Psoas muscle (tissue), 8 donors: ENCODE measurements around the gene MLIP. TPM values are rescaled to one million over a fixed set of nuclear protein-coding genes. Genes with fewer than 3 reads are reported as not detected.

Experiments used
- ATAC-seq, 4 donors: fragments of 200-7000 bp; cut with Tn5 transposase; one replicate each; pipeline ENCODE4 v1.9.1; 2020; ENCODE audit warnings: moderate library complexity in 3 of 4, mild to moderate bottlenecking in 2 of 4
- DNase-seq, 2 donors: peaks; one replicate each; pipeline ENCODE4 v3.0.0-alpha.2; 2020
- H3K27ac ChIP-seq: fragments of 200-600 bp; one replicate; pipeline ENCODE4 v1.8.0; 2022
- H3K27me3 ChIP-seq, 3 donors: fragments of 200-600 bp in 1 of 3; one replicate each; pipeline versions ENCODE4 v1.6.1 to v1.8.0; 2013 to 2022; ENCODE audit warnings: low read length in 2 of 3, mild to moderate bottlenecking in 2 of 3, moderate library complexity in 1 of 3; ENCODE audit not compliant: insufficient read depth in 3 of 3
- H3K36me3 ChIP-seq, 2 donors: fragments of 200-600 bp in 1 of 2; one replicate each; pipeline versions ENCODE4 v1.6.1 to v1.8.0; 2013 to 2022; ENCODE audit warnings: low read depth in 1 of 2, mild to moderate bottlenecking in 1 of 2, moderate library complexity in 1 of 2; ENCODE audit not compliant: insufficient read depth in 1 of 2
- H3K4me1 ChIP-seq: fragments of 200-600 bp; one replicate; pipeline ENCODE4 v1.8.0; 2022
- H3K4me3 ChIP-seq: fragments of 200-600 bp; one replicate; pipeline ENCODE4 v1.8.0; 2022; ENCODE audit warnings: mild to moderate bottlenecking
- H3K9me3 ChIP-seq: fragments of 200-600 bp; one replicate; pipeline ENCODE4 v1.8.0; 2022
- WGBS, 3 donors: extraction: QIAGEN DNeasy Blood & Tissue Kit; methylation state at CpG; one replicate each; pipeline versions ENCODE4 v1.1.6 to v1.1.7; 2013; 5-methylcytosine and 5-hydroxymethylcytosine counted together
- intact Hi-C, 2 donors: fragments of 100-400 bp; cut with DNase I; formaldehyde crosslinking; loops; one replicate each; pipeline versions ENCODE4 v1.11.0 to v1.14.2; 2022
- polyA plus RNA-seq, 3 donors: library from polyadenylated mRNA; stranded (reverse); fragments of 200-250 nt; gene quantifications; one replicate each; pipeline ENCODE4 v1.2.3, GENCODE V29; 2013
- total RNA-seq, 4 donors: library from RNA; stranded (reverse); fragmentation: NEBNext Ultra II Directional in 2 of 4; extraction: Animal tissue kit (Norgen Biotek cat#: 25700) in 2 of 4; gene quantifications; one replicate each; pipeline versions ENCODE4 v1.2.1 to v1.2.4, GENCODE V29; 2021 to 2023
- TF ChIP-seq, protein P1 (sequence below): fragments of 200-600 bp; IDR thresholded peaks from one replicate; pipeline ENCODE4 v1.8.0; 2022; ENCODE audit warnings: antibody characterized with exemption
- donor health status: healthy with polysubstance abuse.
- donor health status: DM: no; HTN: no; CAD: no; lungs with moderate emphysema.
- donor health status: Bipolar disorder and iron deficiency.
- donor health status: healthy.
- donor health status: DM: yes; HTN: yes; CAD: no.
- donor health status: DM: no; HTN: no; CAD: no.
- donor health status: DM: no; HTN: no; CAD: no.
- donor health status: DM: yes; HTN: yes; CAD: no.

The MLIP gene
- total and polyA plus RNA-seq, 7 donors, result 51.5 to 365 (median 163) TPM

- intact Hi-C loops, result no loop called here
- Histone ChIP-seq H3K4me3 (no peak overlapping the region), H3K27ac (no peak overlapping the region)
These were observed 16.9 kb upstream of the MLIP start for GRCh38 chr6:54094293-54094692.

DNA sequence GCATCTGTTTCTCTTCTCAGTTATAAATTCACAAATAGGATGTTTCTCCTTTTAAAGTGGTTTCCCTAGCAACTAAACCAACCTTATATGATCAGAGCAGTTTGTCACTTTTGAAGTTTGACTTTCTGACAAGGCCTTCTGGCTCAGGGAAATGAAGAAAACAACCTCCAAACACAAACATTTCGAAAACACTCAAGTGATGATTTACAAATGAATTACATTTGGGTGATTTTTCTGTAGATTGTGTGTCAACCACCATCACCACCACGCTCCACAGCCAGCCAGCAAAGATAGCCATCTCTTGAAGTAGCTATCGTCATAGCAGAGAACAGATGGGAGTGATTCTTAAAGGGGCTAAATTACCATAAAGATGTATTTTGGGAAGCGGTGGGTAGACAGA, 16.5 kb upstream of the MLIP start:
- DNase-seq (no peak), ATAC-seq (no peak)
- Histone ChIP-seq H3K4me1 (peaks cover 77% of the 10 kb centered on the region), H3K4me3 (no peak overlapping the region), H3K27ac (no peak overlapping the region), H3K36me3 (no peaks in the 10 kb centered on the region), H3K27me3 (no peaks in the 10 kb centered on the region), H3K9me3 (no peaks in the 10 kb centered on the region)
- TF ChIP-seq, protein P1, sequence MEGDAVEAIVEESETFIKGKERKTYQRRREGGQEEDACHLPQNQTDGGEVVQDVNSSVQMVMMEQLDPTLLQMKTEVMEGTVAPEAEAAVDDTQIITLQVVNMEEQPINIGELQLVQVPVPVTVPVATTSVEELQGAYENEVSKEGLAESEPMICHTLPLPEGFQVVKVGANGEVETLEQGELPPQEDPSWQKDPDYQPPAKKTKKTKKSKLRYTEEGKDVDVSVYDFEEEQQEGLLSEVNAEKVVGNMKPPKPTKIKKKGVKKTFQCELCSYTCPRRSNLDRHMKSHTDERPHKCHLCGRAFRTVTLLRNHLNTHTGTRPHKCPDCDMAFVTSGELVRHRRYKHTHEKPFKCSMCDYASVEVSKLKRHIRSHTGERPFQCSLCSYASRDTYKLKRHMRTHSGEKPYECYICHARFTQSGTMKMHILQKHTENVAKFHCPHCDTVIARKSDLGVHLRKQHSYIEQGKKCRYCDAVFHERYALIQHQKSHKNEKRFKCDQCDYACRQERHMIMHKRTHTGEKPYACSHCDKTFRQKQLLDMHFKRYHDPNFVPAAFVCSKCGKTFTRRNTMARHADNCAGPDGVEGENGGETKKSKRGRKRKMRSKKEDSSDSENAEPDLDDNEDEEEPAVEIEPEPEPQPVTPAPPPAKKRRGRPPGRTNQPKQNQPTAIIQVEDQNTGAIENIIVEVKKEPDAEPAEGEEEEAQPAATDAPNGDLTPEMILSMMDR, result no peak
- WGBS, 3 donors, result 81 to 85% (median 83%) methylated on average over 4 of the region's 4 CpGs
- intact Hi-C loops, result no loop called here

More at GRCh38 chr6:54094293-54094692, 16.9 kb upstream of the MLIP start:
- Histone ChIP-seq H3K4me1 (peaks cover 80% of the 10 kb centered on the region), H3K36me3 (no peaks in the 10 kb centered on the region), H3K27me3 (no peaks in the 10 kb centered on the region), H3K9me3 (no peaks in the 10 kb centered on the region)
- DNase-seq (no peak), ATAC-seq (no peak)
- TF ChIP-seq, protein P1, result no peak

GRCh38 chr6:54095723-54096122, 15.5 kb upstream of the MLIP start:
- ATAC-seq, result no peak
- Histone ChIP-seq H3K27ac (no peak overlapping the region), H3K4me1 (peaks cover 75% of the 10 kb centered on the region), H3K9me3 (no peaks in the 10 kb centered on the region), H3K4me3 (no peak overlapping the region), H3K36me3 (no peaks in the 10 kb centered on the region), H3K27me3 (no peaks in the 10 kb centered on the region)
- intact Hi-C loops, result no loop called here
- TF ChIP-seq, protein P1, result no peak
- DNase-seq, result no peak
- 72 to 83% (median 77%) methylated on average over 4 of the region's 4 CpGs for WGBS, 3 donors

GRCh38 chr6:54096811-54097210, 14.4 kb upstream of the MLIP start:
- H3K4me1 ChIP-seq, result peaks cover 75% of the 10 kb centered on the region
- WGBS, 3 donors, result 84% methylated on average over 3 of the region's 3 CpGs
- no peaks in the 10 kb centered on the region for H3K36me3 ChIP-seq
- intact Hi-C loops, result no loop called here
- H3K9me3 ChIP-seq, result no peaks in the 10 kb centered on the region
- no peaks in the 10 kb centered on the region for H3K27me3 ChIP-seq
- H3K4me3 ChIP-seq, result no peak overlapping the region
- ATAC-seq, result no peak
- no peak for DNase-seq
- TF ChIP-seq, protein P1, result no peak
- no peak overlapping the region for H3K27ac ChIP-seq

DNA sequence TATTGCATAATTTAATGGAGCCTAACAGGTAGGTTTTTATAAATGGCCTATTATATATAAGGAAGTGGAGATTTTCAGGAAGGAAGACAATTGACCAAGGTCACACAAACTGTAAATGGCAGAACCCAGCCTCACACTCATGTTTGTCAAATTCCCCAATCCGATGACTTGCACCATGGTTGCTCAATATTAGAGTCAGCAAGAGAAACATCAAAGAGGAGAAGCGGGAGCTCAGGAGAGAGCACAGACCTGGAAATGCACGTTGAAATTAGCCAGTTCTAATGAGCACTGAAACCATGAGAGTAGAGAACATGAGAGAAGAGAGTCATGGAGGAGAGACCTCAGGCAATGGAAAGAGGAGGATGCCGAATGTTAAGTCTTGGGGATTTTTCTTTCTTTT, 13.5 kb upstream of the MLIP start:
- Histone ChIP-seq H3K27ac (peak overlapping the region; percentile 3), H3K27me3 (no peaks in the 10 kb centered on the region), H3K36me3 (no peaks in the 10 kb centered on the region), H3K9me3 (no peaks in the 10 kb centered on the region), H3K4me1 (peaks cover 76% of the 10 kb centered on the region), H3K4me3 (no peak overlapping the region)
- intact Hi-C loops, result no loop called here
- peak in 2 of 4 donors; percentile 26 to 41 for ATAC-seq
- 63 to 70% (median 67%) methylated on average over 4 of the region's 4 CpGs for WGBS, 3 donors
- no peak for DNase-seq
- TF ChIP-seq, protein P1, result no peak
